IMR-90 (cell line): ENCODE results near the gene OCLN.
"Not testable (repeated sequence)": the region's sequence is repeated elsewhere in the genome, so short reads cannot be mapped to it uniquely, and the experiment has no call there.

ENCODE experiments used
- BHLHE40 ChIP-seq: fragments of 150-350 bp; IDR thresholded peaks from 2 replicates; pipeline ENCODE4 v1.6.1; 2016; ENCODE audit warnings: mild to moderate bottlenecking, low read depth, low read length
- TF ChIP-seq, protein P1 (sequence below): fragments of 150-350 bp; IDR thresholded peaks from 2 replicates; pipeline ENCODE4 v1.6.1; 2016; ENCODE audit warnings: low read depth, mild to moderate bottlenecking, low read length, moderate library complexity, borderline replicate concordance
- TF ChIP-seq, protein P2 (sequence below): conservative IDR thresholded peaks from 2 replicates; pipeline ENCODE4 v1.5.1; 2012; ENCODE audit warnings: mild to moderate bottlenecking, low read depth, low read length, improper control_type of control experiment

DNA sequence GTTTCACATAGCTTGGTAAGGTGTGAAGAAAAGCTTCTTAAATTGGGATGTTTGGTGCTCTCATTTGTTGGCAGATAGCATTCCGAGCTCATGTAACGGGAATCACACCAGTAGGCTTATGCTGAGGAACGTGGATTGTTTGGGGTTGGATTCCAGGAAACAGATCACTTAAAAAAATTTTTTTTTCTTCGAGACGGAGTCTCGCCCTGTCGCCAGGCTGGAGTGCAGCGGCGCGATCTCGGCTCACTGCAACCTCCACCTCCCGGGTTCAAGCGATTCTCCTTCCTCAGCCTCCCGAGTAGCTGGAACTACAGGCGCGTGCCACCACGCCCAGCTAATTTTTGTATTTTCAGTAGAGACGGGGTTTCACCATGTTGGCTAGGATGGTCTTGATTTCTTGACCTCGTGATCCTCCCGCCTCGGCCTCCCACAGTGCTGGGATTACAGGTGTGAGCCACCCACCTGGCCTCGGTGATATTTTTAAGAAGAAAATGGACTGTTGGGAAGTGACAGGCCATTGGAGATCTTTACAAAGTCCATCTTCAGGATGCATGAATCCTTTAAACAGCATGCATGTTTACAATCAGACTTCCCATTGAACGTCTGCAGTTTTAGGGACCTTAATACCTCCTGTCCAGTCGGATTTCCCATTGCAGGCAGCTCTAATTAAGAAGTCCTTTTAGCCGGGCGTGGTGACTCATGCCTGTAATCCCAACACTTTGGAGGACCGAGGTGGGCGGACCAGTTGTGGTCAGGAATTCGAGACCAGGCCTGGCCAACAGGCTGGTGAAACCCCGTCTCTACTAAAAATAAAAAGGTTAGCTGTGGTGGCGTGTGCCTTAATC lies 68.2 kb downstream of the OCLN start:
- TF ChIP-seq, protein P1, sequence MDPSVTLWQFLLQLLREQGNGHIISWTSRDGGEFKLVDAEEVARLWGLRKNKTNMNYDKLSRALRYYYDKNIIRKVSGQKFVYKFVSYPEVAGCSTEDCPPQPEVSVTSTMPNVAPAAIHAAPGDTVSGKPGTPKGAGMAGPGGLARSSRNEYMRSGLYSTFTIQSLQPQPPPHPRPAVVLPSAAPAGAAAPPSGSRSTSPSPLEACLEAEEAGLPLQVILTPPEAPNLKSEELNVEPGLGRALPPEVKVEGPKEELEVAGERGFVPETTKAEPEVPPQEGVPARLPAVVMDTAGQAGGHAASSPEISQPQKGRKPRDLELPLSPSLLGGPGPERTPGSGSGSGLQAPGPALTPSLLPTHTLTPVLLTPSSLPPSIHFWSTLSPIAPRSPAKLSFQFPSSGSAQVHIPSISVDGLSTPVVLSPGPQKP = not testable (repeated sequence)
- TF ChIP-seq, protein P2, sequence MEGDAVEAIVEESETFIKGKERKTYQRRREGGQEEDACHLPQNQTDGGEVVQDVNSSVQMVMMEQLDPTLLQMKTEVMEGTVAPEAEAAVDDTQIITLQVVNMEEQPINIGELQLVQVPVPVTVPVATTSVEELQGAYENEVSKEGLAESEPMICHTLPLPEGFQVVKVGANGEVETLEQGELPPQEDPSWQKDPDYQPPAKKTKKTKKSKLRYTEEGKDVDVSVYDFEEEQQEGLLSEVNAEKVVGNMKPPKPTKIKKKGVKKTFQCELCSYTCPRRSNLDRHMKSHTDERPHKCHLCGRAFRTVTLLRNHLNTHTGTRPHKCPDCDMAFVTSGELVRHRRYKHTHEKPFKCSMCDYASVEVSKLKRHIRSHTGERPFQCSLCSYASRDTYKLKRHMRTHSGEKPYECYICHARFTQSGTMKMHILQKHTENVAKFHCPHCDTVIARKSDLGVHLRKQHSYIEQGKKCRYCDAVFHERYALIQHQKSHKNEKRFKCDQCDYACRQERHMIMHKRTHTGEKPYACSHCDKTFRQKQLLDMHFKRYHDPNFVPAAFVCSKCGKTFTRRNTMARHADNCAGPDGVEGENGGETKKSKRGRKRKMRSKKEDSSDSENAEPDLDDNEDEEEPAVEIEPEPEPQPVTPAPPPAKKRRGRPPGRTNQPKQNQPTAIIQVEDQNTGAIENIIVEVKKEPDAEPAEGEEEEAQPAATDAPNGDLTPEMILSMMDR = not testable (repeated sequence)
- not testable (repeated sequence) for TF ChIP-seq BHLHE40
